Central memory CD4-positive, alpha-beta T cell (primary cell): Measurements from ENCODE around the gene CYP27C1.

Source experiments
- DNase-seq: peaks from one replicate; pipeline ENCODE4 v3.0.0; 2022

The CYP27C1 gene

GRCh38 chr2:127150996-127151395 is 69.1 kb downstream of the CYP27C1 start:
- no peak for DNase-seq

- DNase-seq: no peak
These were observed 70.7 kb downstream of the CYP27C1 start for GRCh38 chr2:127149384-127149783.

- DNase-seq: no peak
These were observed 73.1 kb downstream of the CYP27C1 start for GRCh38 chr2:127146820-127147502.

- DNase-seq: no peak
These were observed 73.9 kb downstream of the CYP27C1 start for GRCh38 chr2:127146071-127146725.

- no peak for DNase-seq
These were observed 74.7 kb downstream of the CYP27C1 start for GRCh38 chr2:127145280-127145895.

- DNase-seq: no peak
These were observed 76.0 kb downstream of the CYP27C1 start for GRCh38 chr2:127143841-127144782.

- DNase-seq: no peak
These were observed 77.2 kb downstream of the CYP27C1 start for GRCh38 chr2:127142663-127143630.

- no peak for DNase-seq
These were observed 79.6 kb downstream of the CYP27C1 start for GRCh38 chr2:127140538-127140937.

- no peak for DNase-seq
These were observed 80.3 kb downstream of the CYP27C1 start for GRCh38 chr2:127139766-127140165.

GRCh38 chr2:127138281-127138680 is 81.8 kb downstream of the CYP27C1 start:
- DNase-seq: no peak

- DNase-seq: no peak
These were observed 82.4 kb downstream of the CYP27C1 start for GRCh38 chr2:127137741-127138140.

GRCh38 chr2:127137225-127137624 is 82.9 kb downstream of the CYP27C1 start:
- DNase-seq: no peak

GRCh38 chr2:127134833-127135830 is 85.0 kb downstream of the CYP27C1 start:
- DNase-seq: no peak

- no peak for DNase-seq
These were observed 85.9 kb downstream of the CYP27C1 start for GRCh38 chr2:127134235-127134634.
